ENCODE results near the gene L2HGDH.
A peak's percentile ranks its signal among the peaks of the same experiment; 100 is the strongest.

L2HGDH gene

GRCh38 chr14:50285861-50286260 lies 26.2 kb downstream of the L2HGDH start:
- no peak for DNase-seq

- no peak for DNase-seq
Observed at GRCh38 chr14:50272498-50272897, 39.5 kb downstream of the L2HGDH start.

GRCh38 chr14:50270932-50271331 lies 41.1 kb downstream of the L2HGDH start:
- no peak for DNase-seq

- DNase-seq = no peak
Observed at GRCh38 chr14:50265029-50265428, 47.0 kb downstream of the L2HGDH start.

GRCh38 chr14:50263321-50263720 lies 48.7 kb downstream of the L2HGDH start:
- no peak for DNase-seq

GRCh38 chr14:50262865-50263264 lies 49.2 kb downstream of the L2HGDH start:
- DNase-seq = no peak

- DNase-seq = peak in 1 of 5 experiments; percentile 66
Observed at GRCh38 chr14:50260511-50260910, 51.5 kb downstream of the L2HGDH start.

- DNase-seq = no peak
Observed at GRCh38 chr14:50260072-50260471, 52.0 kb downstream of the L2HGDH start.

- DNase-seq = no peak
Observed at GRCh38 chr14:50257732-50258131, 54.3 kb downstream of the L2HGDH start.

- no peak for DNase-seq
Observed at GRCh38 chr14:50254248-50254647, 57.8 kb downstream of the L2HGDH start.

GRCh38 chr14:50249136-50249775 lies 62.8 kb downstream of the L2HGDH start:
- DNase-seq = no peak

- DNase-seq = no peak
Observed at GRCh38 chr14:50247245-50247644, 64.8 kb downstream of the L2HGDH start.

GRCh38 chr14:50242566-50243310 lies 69.3 kb downstream of the L2HGDH start:
- DNase-seq = no peak

- DNase-seq = no peak
Observed at GRCh38 chr14:50242096-50242495, 69.9 kb downstream of the L2HGDH start.

GRCh38 chr14:50237427-50237826 lies 74.6 kb downstream of the L2HGDH start:
- no peak for DNase-seq

- no peak for DNase-seq
Observed at GRCh38 chr14:50233951-50234250, 78.1 kb downstream of the L2HGDH start.

- DNase-seq = peak in 2 of 5 experiments; percentile 5 to 86
Observed at GRCh38 chr14:50233166-50233950, 78.7 kb downstream of the L2HGDH start.

- no peak for DNase-seq
Observed at GRCh38 chr14:50232276-50232642, 79.8 kb downstream of the L2HGDH start.

- DNase-seq = peak; percentile 63 to 88 (median 75)
Observed at GRCh38 chr14:50231475-50232275, 80.4 kb downstream of the L2HGDH start, which contains the start of gene SOS2. TSS of gene SOS2 (minus strand) at chr14:50231578. CDS start at chr14:50231283, 295 bp downstream.

GRCh38 chr14:50230701-50231474 lies 81.1 kb downstream of the L2HGDH start:
- DNase-seq = peak in 3 of 5 experiments; percentile 5 to 74 (median 60)

- peak in 1 of 5 experiments; percentile 68 for DNase-seq
Observed at GRCh38 chr14:50230401-50230700, 81.7 kb downstream of the L2HGDH start.

GRCh38 chr14:50229681-50230080 lies 82.3 kb downstream of the L2HGDH start:
- DNase-seq = no peak

Data from T-helper 2 cell (primary cell).